GM04503 (cell line): ENCODE data around the gene FAM177B.
A peak's percentile ranks its signal among the peaks of the same experiment; 100 is the strongest.
"Not testable (repeated sequence)": the region's sequence is repeated elsewhere in the genome, so short reads cannot be mapped to it uniquely, and the experiment has no call there.

Experiments used
- DNase-seq: peaks from one replicate; pipeline ENCODE4 v3.0.0-alpha.2; 2012; ENCODE audit warnings: low read depth

The FAM177B gene

DNA sequence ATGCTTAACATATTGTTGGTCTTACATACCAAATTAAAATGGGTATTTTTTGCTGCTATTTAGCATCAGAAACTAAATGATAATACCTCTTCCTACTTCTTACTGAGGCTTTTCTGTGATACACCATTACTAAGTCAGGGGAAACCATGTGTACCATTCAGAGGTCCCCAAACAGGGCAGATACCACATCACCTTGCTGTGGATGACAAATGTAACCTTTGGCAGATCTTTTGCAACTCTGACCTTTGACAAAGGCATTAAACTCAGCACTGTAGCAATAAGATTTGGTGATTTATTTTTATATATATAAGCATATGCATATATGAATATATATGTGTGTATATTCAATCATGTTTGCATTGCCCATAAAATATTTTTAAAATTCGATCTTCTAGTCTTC is 2.9 kb downstream of the FAM177B start:
- no peak for DNase-seq

DNA sequence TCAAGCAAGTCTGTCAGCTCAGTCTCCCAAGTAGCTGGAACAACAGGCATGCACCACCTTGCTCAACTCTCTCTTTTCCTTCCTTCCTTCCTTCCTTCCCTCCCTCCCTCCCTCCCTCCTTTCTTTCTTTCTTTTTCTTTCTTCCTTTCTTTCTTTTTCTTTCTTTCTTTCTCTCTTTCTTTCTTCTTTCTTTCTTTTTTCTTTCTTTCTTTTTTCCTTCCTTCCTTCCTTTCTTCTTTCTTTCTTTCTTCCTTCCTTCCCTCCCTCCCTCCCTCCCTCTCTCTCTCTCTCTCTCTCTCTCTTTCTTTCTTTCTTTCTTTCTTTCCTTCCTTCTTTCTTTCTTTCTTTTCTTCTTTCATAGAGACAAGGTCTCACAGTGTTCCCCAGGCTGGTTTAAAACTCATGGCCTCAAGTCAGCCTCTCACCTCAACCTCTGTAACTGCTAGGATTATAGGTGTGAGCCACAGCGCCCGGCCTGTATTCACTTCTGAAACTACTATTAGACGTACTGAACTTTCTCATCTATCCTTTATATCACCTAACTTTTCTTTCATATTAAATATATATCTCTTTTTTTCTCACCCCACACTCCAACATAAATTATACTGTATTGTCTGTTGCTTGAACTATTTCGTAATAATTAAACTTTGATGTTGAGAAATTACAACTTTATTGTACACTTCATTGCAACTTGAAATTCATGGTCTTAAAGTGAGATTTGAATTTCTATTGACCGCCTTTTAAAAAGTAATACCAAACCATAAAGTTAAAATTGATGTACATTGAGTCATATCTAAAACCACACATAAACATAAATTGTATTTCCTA is 4.8 kb downstream of the FAM177B start:
- DNase-seq, result not testable (repeated sequence)

DNA sequence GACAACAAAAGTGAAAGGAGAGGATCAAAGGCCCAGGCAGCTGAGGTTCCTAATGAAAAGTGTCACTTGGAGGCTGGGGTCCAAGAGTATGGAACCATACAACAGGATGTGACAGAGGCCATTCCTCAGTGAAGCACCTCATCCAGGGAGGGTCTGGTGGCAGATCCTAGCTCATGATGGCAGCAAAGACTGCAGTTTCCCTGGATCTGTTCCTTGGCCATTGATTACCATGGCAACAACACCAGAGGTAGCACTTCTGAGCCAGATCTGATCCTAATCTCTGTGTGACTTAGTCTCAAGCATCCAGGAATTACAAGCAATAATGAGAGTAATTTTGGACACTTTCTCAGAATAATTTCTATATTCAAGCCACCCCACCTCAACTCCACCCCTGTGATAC is 12.9 kb downstream of the FAM177B start:
- DNase-seq, result no peak

DNA sequence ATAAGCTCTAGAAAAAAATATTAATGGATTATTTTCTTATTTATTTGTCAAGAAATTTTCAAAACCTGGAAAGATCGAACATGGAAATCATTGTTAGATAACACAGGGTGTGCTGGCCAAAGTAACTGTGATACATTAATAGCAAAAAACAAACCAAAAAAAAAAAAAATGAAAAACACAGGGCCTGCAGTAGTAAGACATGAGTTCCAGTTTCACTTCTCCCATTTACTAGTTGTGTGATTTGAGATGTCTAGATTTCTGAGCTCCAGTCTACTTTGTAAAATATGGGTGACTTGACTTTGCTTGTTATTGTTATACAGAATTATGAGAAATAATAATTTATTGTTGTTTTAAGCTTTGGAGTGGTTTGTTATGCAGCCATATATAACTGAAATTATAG is 13.6 kb downstream of the FAM177B start:
- DNase-seq, result no peak

DNA sequence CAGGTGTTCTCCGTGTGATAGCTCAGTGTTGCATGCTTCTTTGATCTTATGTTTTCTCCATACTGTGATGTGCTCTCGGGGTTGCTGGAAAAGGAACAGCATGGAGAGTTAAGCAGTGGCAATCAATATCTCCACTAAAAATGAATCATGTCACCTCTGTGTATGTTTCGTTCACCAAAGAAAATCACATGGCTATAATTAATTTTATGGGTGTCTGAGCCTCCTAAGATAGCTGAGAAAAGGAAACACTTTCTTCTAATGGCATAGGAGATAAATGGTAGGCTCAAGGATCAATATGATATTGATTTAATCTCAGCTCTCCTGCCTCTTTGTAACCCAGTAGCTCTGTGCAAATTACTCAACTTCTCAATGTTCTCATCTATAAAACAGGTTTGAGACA is 14.3 kb downstream of the FAM177B start:
- no peak for DNase-seq

DNA sequence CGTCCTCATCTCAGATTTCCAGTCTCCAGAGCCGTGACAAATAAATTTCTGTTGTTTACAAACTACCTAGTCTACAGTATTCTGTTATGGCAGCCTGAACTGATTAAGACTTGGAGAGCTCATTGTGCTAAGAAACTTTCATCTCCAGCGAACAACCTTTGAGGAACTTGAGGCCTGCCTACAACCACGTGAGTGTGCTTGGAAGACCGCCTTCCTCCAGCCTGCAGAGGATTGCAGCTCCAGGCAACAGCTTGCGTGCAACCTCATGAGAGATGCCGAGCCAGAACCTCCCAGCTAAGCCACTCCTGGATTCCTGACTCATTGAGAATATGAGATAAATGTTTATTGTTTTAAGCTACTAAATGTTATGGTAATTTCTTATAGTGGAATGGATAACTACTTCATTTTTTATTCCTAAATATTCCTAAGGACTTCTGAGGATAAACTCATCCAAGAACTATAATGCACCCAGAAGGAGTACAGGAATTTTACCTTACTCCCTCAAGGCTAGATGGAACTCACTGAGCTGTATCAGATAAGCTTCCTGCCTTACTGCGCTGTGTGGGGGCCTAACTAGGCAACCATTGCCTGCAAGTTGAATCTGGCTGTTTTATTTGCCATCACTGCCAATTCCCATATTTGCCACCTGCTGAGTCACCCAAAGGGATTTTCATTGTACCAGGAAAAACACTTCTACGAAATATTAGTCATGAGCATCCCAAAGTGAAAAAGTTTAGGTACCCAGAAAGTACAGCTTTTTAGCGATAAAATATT is 17.6 kb downstream of the FAM177B start:
- DNase-seq, result peak; percentile 90

DNA sequence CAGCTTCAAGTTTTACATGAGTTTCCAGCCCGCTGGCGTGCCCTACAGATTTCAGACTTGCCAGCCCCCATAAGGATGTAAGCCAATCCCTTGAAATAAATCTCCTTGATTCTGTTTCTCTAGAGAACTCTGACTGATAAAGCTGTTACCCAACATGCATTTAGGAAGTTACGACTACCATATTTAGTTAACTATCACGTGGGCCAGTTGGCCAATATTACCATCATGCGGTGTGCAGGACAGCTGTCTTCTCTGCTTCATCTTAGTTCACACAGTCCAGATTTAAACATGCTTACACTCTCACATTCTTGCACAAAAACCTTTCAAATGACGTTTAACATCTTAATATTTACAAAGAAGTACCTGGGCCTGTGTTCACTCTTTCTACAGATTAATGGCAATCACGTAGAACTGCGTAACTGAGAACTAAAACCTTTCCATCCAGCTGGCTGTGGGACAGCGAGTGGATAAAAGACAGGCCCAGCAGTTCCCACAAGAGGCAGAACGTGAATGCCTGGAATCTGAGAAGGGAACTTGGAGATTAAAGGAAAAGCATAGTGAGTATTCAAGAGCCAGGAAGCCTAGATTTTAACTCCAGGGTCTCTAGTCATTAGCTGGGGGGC is 20.8 kb downstream of the FAM177B start:
- DNase-seq, result no peak

DNA sequence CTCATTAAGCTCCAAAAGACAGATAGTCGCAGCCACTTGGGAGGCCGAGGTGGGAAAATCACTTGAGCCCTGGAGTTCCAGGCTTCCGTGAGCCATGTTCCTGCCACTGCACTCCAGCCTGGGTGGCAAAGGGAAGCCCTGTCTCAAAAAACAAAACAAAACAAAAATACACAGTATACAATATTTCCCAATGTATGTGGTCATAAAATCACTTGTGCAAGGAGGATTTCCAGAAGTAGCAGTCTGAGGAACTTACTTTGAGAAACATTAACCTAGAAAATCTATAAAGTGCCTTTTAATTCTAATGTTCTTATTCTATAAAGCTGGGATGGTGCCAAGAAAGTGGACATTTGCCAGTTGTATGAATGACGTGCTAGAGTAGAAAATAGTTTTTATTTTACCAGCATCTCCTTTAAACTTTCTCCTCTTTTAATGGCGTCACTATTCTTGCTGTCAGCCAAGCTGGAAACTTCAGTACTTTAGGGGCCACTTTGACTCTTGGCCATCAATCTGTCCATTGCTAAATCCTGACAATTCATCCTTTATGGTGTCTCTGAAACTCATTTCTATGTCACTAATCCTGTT is 22.5 kb downstream of the FAM177B start:
- no peak for DNase-seq

DNA sequence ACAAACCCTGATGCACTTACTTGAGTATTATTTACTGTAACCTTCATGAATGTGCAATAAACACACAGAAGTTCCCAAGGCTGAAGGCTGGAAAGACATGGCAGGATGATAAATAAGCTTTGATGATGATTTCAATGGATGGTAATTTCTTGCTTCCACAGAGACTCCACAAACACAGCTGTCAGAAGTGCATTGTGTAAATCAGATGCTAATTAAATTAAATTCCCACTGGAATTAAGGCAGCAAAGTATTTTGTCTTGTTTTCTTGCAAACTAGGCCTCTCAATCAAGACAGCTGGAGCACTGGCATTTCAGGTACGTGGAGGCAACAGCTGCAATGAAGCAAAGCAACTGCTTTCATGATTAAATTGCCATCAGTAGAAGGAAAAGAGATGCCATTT is 24.1 kb downstream of the FAM177B start:
- no peak for DNase-seq

DNA sequence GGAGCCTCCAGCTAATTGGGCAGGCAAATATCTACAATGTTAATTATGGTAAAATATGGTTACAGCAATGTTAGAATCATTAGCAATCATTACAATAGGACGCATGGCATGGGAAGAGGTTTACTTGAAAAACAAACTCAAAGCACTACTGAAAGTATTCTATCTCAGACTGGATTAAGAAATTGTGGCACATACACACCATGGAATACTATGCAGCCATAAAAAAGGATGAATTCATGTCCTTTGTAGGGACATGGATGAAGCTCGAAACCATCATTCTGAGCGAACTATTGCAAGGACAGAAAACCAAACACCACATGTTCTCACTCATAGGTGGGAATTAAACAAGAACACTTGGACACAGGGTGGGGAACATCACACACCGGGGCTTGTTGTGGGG is 25.2 kb downstream of the FAM177B start:
- not testable (repeated sequence) for DNase-seq

DNA sequence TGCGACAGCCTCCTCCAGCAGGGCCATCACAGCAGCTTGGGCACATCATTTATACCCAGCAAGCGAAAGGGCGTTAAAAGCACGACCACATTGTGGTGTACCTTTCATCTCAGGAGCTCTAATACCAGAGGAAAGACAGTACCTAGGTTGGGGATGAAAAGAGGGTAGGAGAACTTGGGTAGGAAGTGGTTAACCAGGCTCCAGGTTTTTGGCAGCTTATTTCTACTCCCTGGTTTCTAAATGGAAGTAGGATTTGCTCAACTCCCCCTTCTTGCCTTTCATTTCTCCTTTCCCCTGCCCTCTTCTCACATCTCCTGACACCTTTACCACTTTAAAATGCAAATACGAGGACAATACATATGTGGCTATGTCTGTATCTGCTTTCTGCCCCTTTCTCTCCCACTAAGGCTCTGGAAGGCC is 30.2 kb downstream of the FAM177B start:
- DNase-seq, result no peak

DNA sequence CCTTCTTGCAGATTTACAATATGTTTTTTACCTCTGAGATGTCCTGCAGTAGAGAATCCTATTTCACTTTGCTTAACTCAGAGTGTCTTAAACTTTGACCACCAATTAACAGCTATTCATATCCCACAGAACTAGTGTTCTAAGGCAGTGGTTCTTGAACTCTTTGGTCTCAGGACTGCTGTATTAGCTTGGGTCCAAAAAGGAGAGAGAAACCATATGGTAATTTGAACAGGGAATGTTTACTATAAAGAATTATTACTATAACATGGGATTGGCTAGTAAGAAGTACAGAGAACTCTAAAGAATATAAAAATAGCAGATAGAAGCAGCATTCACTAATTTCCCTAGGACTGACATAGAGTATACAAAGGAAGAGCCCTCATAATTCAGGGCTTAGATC is 31.6 kb downstream of the FAM177B start:
- DNase-seq, result no peak

DNA sequence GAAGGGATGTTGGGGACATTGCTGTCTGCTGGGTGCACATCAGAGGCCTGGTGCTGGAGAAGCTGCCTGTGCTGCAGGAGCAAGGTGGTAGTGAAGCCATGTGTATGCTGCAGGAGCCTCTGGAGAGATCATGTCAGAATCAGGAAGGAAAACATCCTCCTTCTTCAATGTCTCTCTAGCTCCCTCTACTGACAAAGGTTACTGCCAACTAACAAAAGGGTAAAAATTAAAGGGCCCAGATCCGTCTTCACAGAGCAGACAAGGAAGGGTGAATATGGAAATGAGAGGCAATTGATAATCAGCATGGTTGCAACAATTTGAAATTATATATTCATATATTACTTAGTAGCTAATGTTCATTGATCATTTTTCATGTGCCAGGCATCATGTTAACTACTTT is 32.2 kb downstream of the FAM177B start:
- no peak for DNase-seq

DNA sequence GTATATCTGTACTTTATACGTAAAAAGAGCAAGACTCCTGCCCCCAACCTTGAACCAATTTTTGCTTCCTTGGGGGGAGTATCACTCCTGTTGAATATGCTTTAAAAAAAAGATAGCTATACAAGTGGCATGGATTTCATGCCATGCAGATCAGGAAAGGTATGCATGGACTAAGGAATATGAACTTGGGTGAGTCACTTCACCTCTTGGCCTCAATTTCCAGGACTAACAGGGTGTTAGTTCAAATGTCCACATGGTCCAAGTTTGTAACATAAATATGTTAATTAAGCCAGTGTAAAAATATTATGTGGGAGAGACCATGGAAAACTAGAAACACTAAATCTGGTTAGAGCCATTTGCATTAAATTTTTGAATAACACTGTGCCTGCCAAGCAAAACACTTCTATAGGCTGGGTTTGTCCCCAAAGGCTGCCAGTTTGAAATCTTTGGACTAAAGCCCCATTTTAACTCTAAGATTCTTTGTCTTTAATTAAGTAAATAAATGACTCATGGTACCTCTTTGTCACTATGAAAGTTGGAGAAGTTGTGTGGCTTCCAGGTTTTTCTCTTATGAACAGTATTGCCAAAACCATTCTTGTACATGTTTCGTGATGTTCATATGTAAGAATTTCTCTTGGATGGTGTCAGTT is 33.1 kb downstream of the FAM177B start:
- no peak for DNase-seq

DNA sequence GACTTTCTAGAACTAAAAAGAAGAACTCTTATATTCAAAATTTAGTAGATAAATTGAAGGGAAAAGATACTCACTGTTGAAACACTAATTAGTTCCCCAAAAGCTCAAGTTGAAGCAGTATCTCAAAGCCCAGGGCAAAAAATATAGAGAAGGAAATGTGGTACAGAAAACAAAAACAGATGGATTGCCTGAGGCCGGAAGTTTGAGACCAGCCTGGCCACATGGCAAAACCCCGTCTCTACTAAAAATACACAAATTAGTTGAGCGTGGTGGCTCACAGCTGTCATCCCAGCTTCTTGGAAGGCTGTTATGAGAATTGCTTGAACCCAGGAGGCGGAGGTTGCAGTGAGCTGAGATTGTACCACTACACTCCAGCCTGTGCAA is 36.0 kb downstream of the FAM177B start:
- no peak for DNase-seq

DNA sequence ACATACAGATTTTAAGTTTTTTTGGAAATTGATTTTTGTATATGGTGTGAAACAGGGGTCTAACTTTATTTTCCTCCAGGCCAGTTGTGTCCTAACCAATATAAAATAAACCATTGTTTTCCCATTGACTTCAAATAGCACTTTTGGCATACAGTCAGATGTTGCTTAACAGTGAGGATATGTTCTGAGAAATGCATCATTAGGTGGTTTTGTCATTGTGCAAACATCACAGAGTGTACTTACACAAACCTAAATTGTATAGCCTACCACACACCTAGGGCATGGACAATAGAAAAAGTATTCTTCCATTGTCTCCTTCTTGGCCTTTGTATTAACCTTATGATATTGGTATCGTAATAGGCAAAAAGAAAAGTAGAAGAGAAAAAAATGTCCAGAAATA is 40.5 kb downstream of the FAM177B start:
- no peak for DNase-seq

DNA sequence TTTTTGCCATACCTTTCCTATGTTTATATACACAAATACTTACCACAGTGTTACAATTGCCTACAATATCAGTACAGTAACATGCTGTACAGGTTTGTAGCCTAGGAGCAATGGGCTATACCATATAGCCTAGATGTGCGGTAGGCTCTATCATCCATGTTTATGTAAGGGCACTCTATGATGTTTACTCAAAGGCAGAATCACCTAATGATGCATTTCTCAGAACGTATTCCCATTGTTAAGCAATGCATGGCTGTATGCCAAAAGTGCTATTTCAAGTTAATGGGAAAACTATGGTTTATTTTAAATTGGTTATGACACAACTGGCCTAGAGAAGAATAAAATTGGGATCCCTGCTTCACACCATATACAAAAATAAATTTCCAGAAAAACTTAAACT is 41.0 kb downstream of the FAM177B start:
- no peak for DNase-seq

DNA sequence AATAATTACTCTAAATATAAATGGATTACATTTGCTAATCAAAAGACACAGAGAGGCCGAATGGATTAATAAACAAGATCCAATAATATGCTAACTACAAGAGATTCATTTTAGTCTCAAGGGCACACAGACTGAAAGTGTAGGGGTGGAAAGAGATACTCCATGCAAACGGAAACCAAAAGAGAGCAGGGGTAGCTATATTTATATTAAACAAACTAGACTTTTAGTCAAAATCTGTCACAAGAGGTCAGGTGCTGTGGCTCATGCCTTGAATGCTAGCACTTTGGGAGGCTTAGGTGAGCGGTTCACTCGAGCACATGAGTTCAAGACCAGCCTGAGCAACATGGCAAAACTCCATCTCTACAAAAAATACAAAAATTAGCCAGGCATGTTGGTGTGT is 44.2 kb downstream of the FAM177B start:
- DNase-seq, result no peak

DNA sequence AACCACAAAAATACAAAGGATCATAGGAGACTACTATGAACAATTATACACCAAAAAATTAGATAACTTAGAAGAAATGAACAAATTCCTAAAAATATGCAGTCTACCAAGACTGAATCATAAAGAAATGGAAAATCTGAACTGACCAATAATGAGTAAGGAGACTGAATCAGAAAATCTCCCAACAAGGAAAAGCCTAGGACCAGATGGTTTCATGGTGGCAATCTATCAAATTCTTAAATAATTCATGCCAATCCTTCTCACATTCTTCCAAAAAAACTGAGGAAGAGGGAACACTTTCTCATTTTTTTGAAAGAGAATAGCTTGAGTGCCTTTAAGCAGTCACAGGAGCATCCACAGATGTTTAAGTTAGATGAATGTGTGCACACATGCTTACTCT is 46.0 kb downstream of the FAM177B start:
- DNase-seq, result no peak

DNA sequence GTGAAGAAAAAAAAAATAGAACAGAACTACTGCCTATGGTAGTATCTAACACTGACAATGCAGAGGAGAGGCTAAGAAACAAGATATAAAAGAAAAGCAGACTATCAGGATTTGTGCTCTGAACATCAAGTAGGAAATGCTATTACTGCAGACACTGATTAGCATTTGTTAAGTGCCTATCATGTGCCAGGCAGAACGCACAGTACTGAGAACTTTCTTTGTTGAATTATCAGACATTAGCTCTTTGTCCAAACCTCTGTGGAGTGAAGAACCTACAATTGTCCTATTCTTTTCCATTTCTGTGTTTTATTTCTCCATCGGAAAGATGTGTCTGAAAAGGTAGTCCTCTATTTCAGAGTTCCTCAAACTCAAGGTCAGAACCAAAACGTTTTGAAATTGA is 47.4 kb downstream of the FAM177B start:
- DNase-seq, result no peak

DNA sequence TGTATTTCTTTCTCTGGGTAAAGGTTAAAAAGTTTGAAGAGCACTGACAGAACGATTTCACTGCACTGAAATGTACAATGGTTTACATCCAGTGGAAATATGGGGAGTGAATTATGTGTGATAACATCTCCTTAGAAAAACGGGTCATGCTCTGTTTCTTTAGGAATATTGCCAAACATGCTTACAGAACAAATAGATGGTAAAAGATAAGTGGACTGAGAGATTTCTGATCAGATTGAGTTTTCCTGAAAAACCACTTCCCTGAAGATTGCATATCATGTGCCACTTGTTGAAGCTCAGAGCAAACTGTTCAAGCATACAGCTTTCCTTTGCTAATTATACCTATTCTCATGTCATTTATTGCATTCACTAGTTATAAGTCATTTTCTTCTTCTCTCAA is 47.9 kb downstream of the FAM177B start:
- DNase-seq, result no peak

DNA sequence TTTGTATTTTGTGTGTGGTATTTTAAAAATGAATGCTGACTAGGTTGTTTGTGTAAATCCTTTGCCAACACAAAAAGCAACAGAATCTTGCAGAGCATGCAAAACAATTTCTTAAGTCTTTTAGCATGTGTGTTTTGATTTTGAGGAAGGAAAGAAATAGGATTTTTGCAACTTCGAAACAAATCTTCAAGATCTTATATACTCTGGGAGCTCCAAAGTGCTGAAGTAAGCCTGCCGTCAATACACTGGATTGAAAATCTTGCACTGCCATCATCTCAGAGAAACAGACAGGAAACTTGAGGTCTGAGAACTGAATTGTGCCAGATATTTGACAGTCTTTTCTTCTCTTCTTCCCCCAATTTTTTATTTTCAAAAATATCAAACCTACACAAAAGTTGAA is 48.5 kb downstream of the FAM177B start:
- no peak for DNase-seq
